Stimulated activated CD8-positive, alpha-beta memory T cell treated with anti-CD3 and anti-CD28 coated beads, Interleukin-4, amount 100 ng/mL, for 1 hour (primary cell): ENCODE data around the gene TBPL1.
A peak's percentile ranks its signal among the peaks of the same experiment; 100 is the strongest.
"Not testable (repeated sequence)": the region's sequence is repeated elsewhere in the genome, so short reads cannot be mapped to it uniquely, and the experiment has no call there.

ENCODE experiments used
- DNase-seq, 2 donors: peaks; one replicate each; pipeline ENCODE4 v3.0.0-alpha.2; 2020; ENCODE audit warnings: low read depth in 2 of 2, low spot score in 1 of 2

TBPL1 gene

DNA sequence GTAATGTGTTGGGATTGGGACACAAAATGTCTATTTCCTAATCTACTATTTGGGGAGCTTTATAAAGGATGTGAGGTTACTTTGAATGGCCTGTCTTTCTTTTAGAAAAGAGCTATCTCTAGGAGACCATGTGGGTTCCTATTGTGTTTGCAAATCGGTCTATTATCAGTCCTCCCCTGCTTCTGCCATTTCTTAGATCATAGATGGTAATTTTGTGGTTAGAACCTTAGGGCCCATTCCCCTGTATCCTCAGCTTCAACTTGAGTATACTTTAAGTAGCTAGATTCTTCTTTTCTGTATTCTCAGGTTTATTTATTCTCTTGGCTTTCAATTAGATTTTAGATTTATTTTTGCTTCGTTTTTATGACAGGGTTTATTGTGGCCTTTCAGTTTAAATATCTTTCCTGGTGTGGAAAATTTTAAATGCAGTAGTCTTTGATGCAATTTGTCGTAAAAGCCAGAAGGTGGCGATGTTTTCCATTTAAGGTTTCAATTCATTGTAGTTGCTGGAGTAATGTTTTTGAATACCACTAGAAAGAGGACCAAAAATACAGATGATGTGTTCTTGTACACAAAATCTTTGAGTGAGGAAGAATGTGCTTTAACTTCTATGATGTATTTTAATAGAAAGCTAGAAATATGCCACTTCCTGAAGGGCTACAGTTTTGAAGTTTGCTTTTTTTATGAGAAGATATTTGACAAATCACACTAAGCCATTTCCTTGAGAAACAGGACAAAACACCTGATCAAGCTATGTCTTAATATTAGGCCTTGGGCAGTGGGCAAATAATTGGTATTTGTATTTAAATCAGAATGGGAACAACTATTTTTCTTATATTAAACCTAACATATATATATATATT is 20.3 kb downstream of the TBPL1 start:
- no peak for DNase-seq

DNA sequence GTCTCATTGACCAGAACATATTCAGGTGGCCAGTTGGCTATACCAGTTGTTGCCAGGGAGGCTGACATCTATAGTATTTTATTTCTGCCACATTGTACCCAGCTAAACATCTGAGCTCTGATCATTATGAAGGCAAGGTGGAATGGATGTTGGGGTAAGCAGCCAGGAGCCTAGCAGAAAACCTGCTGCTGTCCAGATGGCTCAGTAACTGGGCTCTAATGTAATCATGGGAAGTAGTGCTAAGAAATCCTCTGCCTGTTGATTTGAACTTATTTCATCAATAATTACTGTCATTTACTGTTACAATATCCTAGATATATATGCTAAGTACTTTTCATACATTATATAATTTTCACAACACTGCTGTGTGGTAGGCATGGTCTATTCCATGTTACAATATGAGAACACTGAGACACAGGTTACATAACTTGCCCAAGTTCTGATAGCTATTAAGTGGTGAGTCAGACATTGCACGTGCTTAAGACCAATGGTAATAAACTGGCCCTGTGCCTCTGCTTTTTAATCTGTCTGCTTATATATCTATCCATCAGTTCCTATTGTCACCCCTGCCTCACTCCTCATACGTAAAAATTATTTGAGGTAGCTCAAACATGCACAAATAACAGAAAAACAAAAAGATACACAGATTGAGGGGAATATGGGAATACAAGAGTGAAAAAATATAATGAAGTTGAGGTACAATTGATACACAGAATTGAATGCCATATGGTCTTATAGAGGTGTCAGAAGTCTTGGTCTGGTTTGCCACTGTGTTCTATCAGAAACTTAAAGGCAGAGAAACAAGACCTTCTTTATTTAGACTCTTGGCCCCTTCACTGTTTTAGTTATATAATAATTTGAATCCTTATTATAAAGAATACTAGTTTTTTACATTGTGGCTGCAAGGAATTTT is 25.2 kb downstream of the TBPL1 start:
- DNase-seq, result no peak

DNA sequence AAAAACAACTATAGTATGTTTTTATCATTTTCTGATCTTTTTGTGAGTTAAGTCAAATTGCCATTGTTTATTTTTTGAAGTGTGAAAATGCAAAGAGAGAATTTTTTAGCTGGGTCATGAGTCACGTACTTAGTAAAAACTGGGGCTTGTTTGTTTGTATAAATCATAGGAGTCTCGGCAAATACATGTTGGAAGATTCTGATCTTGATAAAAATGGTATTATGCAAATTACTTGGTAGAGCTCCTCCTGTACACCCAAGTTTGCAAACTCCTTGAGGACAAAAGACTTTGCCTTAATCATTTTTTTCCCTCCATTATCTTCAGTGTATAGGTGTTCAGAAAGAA is 25.8 kb downstream of the TBPL1 start:
- no peak for DNase-seq

DNA sequence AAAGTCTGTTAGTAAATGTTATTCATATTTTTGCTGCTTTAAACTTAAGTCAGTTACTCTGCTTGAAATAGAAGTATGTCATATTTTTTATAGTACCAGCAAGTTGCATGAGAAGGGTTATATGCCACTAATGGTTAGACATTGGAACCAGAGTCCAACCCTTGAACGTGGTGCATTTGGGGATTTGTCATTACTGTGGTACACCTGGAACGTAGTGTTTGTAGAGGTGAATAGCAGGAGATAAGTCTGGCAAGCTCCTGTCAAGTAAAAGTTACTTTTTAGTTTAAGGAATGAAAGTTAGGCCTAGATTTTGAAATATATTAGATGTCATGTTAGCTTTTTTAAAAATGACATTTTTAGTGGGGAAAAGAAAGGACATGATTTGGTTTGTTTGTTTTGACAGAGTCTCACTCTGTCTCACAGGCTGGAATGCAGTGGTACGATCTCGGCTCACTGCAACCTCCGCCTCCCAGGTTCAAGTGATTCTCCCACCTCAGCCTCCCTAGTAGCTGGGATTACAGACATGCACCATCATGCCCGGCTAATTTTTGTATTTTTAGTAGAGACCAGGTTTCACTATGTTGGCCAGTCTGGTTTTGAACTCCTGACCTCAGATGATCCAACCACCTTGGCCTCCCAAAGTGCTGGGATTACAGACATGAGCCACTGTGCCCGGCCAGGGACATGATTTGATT is 26.4 kb downstream of the TBPL1 start:
- DNase-seq, result not testable (repeated sequence)

DNA sequence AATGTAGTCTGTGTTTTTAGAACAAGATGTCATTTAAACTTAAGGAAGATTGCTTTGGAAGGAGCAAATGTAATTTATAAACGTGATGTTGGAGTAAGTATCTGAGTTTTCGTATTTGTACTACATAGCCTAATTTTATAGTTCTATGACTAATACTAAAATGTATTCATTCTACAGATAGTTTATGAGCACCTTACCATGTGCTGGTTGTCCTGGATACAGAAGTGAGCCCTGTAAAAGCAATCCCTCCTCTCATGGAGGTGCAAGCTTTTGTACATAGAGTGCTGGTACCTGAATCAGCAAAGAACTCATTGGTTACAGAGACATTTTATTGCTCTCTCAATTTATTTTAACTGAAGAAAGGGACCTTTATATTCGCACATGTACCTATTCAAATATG is 27.1 kb downstream of the TBPL1 start:
- DNase-seq, result no peak

DNA sequence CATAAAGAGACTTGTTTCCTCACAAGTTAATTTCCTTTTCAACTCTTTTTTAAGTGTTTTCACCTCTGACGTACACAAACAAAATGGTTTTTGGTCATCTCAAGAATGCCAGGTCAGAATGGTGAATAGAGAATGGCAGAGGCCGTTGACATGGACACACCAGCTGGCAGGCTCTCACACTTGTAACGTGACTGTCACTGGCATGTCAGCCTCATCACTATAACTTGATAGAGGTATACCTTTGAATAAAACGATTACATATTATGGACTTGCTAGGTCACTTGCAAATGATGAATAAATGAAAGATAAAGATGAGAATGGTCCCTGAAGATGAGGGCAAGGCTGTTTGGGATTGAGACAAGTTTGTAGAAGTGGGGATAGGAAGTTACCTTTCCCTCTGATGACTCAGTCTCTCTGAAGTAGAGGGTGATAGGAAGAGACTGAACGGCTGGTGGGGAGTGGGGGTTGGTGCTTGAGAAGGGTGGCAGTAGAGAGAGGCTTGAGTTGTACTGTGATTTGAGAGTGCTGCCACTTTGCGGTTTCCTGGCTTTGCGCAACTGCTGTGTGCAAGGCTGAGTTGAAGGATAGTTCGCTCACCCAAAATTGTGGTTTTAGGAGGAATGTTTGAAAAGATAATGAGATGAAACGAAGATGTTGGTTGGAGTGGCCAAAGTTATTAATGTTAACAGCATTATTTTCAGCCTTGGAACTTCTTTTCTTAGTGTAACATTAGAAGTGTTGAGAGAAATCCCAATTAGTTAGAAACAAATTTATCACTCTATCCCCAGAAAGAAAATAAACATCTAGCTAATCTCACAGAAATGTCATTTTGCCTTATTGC is 30.3 kb downstream of the TBPL1 start:
- DNase-seq, result peak in 1 of 2 donors; percentile 24

DNA sequence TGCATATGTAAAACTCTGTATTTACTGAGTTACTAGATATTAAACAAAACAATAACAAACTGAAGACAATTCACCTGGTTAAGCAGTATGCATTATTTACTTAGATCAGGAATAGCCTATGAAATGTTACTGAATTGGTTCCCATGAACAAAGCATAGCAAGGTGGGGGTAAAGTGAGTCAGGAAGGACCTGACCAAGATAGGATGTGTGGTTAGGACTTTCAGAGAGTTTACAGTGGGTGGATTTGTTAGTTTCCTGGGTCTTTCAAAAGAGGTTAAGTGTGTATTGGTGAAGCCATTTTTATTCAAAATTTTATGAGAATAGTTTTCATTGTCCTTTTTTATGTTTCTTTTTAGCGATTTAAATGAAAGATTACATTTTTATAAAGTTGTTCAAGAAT is 32.9 kb downstream of the TBPL1 start:
- DNase-seq, result no peak

DNA sequence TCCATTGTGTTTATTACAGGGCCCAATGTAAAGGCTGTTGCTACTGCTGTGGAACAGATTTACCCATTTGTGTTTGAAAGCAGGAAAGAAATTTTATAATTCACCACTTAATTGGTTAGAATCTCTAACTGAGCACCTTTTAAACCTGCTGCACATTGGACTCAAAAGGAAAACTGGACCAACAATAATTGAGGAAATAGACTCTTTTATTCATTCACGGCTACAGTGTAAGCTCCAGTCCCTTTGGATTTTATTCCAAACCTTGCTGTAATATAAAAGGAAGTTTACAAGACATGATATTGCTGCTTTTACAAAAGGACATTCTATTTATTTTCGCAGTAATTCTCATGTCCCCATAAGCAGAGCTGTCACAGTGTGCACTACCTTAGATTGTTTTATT is 33.9 kb downstream of the TBPL1 start:
- DNase-seq, result no peak

DNA sequence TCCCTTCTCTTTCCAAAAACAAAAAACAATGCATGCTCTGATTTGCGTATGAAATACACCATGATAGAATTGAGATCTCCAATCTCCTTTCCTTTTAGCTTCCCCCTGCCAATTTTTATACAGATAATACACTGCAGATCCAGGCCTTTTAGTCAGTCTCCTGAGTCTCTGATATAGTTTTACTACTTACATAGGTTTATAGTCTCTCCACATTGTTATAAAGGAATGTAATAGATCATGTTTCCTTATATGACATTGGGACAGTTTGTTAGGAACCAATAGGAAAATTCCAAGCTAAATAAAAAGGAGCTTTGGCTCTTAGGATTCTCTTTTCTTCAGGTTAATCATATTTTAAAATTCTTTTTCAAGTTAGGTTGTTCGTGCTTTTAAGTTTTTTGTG is 36.5 kb downstream of the TBPL1 start:
- no peak for DNase-seq

DNA sequence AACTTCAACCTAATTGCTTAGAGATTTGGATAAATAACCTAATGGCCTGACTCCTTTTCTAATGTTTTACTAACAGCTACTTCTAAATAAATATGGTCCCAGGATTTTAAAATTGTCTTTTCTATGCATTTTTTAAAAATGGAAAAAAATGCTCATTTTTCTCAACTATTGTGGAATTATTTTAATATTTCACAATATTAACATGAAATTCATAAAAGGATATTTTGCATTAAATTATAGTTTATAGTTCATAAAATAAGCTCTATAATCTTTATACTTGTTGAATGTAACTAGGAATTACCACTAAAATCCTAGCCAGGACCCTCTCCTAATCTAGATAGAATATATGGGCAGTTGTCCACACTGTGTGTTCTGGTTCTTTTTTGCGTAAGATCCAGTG is 37.3 kb downstream of the TBPL1 start:
- DNase-seq, result no peak

DNA sequence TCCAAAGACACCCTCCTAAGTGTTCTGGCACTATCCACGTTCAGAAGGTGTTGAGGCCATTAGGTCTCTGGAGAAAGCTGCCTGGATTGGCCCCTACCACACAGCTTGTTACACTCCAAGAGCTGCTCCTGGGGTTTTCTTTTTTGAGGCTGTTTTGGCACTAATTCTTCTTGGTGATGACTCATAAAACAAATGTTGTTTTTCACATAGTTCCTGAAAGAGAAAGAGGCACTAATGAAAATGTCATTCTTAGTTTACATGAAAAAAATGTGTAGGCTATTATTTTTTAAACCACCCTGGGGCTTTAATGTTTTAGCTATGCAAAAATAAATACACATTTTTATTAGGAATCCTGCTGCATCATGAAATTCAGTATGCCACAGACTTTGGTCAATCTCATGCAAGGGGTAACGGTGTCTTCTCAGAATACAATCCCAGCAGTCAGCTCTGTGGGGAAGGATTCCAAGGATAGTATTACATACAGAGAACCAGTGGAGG is 38.1 kb downstream of the TBPL1 start:
- DNase-seq, result no peak

DNA sequence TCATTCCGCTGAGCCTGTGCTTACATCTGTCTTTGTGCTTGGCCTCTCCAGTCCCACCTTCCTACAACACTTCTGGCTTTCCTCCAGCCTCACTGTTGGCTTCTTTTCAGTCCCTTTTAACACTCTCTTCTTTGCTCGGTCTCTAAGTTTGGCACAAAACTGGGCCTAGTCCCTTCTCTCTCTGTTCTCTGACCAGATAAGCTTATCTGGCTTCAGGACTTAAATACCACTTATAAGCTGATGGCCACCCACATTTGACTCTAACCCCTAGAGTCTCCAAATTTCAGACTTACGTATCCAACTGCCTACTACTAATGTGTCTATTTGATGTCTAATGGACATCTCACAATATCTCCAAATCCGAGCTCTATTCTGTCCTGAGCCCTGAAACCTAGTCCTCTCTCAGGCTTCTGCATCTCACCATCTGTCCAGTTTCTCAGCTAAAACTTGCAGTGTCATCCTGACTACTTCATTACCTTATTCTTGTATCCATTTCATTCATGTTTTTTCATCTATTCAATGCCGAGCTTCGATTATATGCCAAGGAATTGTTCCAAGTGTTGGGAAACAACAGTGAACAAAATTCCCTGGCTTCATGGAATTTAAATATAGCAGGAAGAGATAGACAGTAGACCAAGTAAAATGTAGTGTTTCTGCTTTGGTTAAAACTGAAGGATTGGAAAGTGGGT is 40.1 kb downstream of the TBPL1 start:
- DNase-seq, result no peak

DNA sequence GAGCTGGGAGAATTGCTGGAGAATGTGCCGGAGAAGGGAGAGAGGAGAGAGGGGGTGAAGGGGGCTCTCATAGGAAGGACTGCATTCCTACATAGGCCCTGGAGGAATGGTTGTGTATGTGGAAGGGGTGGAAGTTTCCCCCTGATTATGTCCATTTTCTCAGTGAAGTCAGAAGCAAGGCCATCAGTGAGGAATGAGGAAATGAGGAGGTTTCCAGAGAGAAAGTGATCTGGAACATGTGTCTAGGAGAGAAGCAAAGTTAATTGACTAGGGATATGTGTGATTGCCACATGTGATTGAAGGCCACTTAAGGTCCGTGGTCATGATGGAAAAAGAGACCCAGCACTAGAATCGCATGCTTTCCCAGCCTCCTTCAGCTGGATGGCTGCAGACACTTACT is 42.3 kb downstream of the TBPL1 start:
- DNase-seq, result no peak

DNA sequence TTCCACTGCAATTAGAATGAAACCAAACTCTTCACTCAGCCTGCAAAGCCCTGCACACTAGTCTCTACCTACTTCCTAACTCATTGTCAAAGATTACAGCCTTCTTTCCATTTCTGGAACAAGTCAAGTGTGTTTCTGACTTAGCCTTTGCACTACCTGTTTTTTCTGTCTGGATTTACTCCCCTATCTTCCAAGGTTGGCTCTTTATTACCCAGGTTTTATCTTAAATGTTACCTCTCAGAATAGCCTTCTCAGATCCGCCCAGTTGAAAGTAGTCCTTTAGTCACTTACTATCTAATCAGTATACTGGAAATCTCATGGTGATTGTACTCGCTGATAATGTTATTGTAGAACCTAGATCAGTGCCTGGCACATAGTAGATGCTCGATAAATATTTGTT is 42.7 kb downstream of the TBPL1 start:
- DNase-seq, result no peak

DNA sequence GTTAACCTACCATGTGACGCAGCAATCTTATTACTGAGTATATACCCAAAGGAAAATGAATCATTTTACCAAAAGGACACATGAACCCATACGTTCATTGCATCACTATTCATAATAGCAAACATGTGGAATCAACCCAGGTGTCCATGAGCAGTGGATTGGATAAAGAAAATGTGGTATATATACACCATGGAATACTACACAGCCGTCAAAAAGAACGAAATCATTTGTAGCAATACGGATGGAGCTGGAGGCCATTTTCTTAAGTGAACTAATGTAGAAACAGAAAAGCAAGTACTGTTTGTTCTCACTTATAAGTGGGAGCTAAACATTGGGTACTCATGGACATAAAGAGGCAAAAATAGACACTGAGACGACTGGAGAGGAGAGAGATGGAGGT is 44.2 kb downstream of the TBPL1 start:
- no peak for DNase-seq

DNA sequence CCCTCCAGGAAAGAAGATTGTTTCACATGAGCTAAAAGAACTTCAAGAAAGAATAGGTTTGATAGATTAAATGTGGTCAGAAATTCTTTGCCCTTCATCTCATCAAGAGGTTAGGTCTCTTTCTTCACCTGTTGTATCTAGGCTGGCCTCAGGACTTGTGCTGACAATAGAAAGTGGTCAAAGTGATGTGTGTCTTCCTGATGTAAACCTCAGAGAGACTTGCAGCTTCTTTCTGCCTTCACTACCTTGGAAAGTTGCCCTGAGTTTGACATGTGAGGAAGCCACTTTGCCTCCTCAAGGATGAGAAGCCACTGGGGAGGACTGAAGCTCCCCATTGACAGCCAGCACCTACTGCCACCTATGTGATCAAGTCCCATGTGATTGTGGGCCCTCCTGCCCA is 46.3 kb downstream of the TBPL1 start:
- no peak for DNase-seq

DNA sequence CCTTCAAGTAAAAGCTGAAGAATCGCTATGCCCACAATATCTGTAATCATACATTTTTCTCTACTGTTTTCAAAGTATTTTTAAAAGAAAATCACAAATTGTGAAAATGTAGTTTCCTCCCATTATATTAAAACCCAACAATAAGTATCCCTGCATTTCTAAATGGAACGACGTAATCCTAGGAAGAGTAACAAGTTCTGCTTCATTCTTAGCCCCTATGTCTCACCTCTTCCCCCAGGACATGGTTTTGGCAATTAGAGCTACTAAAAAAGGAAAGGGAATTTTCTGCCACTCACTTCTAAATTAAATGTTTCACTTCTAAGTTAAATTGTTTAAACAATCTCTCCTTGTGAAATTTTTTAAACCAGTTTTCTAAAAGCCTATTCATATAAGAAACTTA is 47.4 kb downstream of the TBPL1 start:
- no peak for DNase-seq

DNA sequence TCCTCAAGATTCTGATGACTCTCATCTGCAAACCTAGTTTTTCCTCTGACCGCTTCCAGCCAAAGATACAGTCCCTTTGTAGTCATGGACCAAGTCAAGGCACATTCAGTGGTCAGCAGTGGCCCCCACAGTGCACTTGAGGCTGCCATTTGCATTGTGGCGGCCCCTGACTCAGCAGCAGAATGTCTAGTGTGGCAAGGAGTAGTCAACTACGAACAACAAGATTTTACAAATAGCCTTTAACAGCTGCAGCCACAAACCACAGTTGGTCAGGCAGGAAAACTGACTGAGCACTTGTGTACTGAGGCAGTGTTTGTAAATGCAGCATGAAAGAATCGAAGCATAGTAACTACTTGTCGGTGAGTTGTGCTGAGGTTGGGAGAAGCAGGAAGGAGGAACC is 49.8 kb downstream of the TBPL1 start:
- DNase-seq, result no peak

DNA sequence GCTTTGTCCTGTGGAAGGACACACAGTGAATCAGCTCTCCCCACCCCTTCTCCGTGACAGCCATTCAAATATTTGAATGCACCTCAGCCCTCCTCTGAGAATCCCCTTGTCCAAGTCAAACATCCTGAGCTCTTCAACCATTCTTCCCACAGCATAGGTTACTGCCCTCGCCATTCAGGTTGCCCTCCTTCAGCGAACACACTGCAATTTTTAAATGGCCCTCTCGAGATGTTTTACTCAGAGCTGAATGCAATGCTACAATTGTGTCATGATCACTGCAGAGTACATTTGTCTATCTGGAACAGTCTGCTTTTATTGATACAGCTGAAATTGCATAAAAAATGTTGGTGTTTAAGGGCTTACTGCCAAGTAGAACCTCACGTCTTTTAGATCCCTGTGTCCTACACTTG is 50.5 kb downstream of the TBPL1 start:
- DNase-seq, result no peak

DNA sequence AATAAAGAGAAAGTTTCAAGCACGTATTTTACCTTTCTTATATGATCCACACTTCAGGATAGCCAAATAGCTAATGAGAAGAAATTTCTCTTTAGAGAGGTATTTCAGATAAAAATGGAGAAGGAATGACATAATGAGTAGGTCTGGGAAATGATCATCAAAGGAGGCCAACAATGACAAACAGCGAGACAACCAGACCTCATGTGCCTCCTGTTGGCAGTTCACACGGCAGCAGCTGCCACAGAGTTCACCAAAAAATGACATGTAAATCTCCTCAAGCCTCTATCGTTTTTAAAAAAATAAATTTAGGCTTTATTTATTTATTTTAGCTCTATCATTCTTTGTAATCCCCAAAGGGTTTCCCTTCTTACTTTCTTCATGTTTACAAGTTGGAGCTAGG is 51.7 kb downstream of the TBPL1 start:
- no peak for DNase-seq
